ENCODE data around the gene TMEM203.
A peak's percentile ranks its signal among the peaks of the same experiment; 100 is the strongest.

TMEM203 gene

DNA sequence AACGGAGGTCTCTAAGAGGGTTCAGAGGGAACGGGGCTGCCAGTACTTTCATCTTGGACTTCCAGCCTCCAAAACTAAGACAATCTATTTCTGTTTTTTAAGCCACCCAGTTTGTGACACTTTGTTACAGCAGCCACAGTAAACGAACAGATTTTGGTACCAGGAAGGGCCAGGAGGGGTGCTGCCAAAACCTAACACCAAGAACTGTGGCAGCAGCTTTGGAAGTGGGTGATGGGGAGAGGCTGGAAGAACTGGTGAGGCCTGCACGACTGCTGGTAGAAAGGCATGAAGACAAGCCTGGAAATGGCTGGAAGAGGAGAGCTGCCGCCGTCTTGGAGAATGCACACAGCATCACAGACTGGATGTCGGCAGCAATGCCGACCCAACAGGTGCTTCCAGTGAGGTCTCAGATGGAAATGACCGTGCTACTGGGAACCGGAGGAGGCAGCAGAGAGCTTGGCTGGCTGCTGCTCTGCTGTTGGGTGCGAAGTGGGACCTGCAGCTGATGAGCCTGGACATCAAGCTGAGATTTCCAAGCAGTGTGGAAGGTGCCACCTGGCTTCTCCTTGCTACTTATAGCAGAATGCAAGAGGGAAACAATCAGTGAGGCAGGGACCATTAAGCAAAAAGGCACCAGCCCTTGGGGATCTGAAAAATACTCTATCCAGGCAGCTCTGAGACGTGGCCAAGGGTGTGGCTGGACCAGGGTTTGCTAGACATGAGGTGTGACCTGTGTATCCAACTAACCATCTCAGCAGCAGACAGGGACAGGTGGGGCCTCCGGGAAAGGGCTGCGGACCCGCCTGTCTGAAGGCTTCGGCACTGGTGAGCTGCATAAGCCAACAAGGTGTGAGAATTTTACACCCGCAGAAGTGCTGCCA is 28.9 kb downstream of the TMEM203 start:
- peak; percentile 49 for DNase-seq

DNA sequence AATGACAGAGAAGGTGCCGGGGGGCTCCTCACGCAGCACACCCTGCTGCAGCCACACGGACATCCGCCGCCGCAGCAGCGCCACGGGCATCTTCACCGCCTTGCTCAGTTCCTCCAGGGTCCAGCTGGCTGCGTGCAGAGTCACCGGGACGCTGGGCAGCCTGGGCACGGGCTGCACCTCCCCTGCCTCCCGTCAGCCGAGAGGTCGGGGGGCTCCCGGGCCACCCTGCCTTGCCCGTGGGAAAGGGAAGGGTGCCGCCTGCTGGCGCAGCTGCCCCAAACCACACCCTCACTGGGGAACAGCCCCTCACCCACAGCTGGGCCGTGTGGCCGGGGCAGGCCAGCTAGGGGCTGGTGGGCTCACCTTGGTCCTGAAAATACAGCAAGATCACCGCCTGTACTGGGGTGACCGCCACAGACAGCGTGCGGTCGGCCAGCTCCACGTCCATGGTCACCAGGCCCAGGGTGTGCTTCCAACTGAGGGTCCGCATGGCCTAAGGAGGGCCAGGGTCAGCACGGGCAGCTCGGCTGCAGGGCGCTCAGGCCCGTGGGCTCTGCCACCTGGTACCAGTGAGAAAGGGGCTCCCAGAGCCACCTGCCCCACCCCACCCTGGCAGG is 30.0 kb downstream of the TMEM203 start:
- DNase-seq, result no peak

DNA sequence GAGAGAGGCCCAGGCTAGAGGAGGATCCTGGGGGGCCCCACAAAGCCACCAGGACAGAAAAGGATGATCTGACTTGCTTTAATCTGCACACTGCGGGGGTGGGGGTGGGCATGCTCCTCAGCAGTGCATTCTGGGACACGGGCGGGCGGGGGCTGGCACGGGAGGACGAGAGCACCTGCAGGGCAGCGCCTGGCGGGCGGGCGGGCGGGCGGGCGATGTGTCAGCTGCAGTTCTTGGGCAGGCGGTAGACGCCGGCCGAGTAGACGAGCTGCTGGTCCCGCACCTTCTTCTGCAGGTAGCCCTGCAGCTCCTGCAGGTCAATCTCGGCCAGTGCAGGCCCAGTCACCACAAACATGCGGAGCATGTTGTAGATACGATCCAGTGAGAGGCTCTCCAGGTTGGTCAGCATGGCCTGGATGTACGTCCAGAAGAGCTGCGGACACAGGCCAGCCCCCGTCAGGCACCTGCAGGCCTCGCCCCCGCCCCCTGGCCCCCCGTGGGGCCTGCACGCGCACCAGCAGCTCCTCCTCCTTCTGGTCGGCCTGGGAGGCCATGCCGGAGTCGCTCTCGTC is 30.6 kb downstream of the TMEM203 start:
- no peak for DNase-seq

DNA sequence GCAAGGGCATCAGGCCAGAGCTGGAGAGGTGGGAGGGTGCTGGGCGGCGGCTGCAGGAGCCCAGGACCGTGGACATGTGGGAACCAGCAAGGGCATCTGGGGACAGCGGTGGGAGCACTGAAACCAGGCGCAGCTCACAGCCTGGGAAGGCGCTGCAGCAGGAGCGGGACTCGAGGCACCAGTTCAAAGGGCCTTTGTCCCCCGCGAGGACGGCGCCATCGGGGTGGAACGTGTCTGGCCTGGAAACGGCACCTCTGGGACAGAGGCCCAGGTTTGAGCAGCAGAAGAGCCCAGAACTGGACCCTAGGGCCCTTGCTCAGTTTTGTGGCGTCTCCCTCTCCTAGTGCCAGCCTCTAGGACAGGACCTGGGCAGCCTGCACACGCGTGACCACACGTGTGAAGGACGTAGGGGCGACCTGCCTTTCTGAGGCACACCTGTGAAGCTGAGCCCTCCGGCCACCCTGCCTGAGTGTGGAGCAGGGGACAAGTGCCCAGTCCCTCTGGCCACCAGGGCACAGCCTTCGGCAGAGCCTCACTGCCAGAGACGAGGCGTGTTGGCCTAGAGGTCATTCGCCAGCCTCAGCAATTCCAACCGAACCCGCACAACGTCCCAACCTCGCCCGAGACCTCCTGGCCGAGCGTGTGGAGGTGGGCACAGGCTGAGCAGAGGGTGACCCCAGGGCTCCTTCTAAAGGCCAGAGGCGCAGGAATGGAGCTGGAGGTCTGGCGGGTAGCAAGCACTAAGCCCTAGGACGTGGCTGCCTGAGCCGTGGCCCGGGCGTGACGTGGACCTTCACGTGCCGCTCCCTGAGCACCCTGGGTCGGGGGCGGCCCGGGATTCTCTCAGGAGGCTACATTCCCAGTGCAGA is 31.4 kb downstream of the TMEM203 start:
- DNase-seq, result no peak

DNA sequence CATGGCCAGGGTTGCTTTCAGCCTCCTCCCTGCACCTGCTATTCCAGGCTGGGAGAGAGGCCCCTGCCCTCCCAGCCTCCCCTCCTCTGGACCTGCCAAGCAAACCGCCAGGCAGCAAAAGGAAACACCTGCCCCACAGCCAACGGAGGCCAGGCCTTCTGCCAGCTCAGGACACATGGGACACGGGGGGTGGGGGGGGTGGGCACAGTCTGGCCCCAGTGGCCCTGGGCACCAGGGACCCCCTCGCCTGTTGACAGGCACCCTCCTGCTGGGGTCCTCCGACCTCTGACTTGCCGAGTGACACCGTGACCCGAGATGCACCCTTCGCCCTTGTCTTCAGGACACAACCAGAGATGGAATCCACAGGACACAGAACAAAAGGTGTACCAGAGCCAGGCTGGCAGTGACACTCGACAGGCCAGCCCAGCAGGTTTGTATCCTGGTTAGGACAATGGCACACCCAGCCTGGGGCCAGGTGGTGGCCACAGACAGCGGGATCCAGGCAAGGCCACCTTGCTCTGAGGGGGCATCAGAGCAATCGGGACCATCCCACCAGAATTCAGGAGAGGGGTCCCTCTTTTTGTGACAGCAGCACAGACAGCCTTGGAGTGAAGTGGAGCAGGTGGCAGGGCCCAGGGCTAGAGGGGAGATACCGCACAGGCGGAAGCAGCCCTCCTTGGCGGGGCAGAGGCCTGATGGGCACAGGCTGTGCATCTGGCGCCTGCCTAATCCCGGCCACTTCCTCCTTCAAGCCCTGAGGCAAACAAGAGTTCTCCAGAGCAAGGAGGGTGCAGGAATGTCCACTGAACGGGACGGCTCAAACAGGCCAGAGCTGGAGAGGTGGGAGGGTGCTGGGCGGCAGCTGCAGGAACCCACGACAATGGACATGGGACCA is 32.3 kb downstream of the TMEM203 start:
- DNase-seq, result no peak

DNA sequence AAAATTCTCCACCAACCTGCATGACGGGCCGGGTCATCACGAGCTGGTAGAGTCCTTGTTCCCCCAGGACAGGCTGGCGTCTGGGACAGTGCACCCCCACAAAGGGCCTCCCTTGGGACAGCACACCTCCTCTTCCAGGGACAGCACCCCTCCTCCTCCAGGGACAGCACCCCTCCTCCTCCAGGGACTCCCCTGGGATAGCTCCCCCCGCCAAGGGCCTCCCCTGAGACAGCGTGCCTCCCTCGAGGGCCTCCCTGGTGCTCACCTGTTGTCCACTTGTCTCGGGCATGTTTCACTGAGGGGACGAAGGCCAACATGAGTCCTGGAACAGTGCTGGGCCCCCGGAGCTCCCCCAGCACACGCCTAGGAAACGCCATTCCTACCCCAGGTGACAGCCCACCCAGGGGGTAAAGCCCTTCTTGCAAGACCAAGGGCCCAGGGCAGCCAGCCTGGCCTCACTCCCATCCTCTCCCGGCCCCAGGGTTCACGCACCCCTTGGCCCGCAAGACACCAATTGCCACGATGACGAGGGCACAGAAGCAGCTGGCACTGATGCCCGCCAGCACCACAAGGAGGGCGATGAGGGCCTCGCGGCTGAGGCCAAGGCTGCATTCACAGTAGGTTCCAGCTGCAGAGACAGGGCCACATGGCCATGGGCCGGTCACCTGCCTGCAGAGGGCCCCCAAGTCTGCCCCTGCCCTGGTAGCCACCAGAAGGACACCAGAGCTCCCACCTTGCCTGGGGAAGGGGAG is 34.1 kb downstream of the TMEM203 start:
- DNase-seq, result no peak

DNA sequence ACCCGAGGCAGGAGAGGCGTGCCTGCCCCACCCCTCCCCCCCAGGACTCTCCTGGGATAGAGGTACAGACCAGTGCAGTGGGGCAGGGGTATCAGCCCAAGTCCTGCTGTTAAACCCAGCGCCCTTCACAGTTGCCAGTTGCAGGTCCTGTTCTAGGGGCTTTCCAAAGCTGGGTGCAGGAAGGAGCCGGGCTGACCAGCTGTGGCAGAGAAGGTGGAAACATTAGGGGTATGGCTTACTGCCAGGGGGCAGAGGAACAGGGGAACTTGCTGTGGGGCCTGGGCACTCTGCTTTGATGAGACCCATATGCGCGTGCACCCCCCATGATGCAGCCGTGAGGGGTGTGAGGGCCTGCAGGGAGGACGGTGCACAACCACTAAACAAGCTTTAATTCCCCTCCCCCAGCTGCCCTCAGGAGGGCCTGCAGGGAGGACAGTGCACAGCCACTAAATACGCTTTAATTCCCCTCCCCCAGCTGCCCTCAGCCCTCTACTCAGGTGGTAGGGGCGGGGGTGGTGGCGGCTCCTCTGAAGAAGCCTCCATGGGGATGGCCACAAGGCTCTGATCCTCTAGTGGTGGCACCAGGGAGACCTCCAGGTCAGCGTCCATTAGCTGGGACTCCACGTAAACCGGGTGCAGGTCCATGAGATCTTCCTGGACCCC is 34.8 kb downstream of the TMEM203 start:
- no peak for DNase-seq

DNA sequence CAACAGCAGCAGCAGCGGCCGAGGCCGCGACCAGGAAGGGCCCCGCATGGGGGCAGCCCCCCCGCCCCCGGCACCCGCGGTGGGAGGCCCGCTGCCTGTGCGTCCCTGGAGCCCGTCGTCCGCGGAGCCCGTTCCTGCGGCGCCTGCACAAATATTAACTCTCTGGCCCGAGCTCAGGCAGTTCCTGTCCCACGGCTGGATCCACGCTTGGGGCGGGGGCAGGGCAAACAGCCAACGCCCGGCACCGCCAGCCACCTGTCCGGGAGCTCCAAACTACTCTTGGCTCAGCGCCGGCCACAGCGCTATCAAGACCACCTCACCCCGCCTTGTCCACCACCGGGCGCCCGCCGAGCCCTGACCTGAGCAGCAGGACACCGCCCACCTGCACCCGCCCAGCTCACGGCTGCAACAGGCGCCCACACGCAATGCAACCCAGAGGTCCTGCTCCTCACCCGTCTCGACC is 35.5 kb downstream of the TMEM203 start, which contains the start of gene LRRC26:
Gene LRRC26, minus strand, starts transcription at position 156 of the 463 bp plus-strand sequence. Its CDS starts 108 bp downstream, at position 48.
- DNase-seq, result no peak

DNA sequence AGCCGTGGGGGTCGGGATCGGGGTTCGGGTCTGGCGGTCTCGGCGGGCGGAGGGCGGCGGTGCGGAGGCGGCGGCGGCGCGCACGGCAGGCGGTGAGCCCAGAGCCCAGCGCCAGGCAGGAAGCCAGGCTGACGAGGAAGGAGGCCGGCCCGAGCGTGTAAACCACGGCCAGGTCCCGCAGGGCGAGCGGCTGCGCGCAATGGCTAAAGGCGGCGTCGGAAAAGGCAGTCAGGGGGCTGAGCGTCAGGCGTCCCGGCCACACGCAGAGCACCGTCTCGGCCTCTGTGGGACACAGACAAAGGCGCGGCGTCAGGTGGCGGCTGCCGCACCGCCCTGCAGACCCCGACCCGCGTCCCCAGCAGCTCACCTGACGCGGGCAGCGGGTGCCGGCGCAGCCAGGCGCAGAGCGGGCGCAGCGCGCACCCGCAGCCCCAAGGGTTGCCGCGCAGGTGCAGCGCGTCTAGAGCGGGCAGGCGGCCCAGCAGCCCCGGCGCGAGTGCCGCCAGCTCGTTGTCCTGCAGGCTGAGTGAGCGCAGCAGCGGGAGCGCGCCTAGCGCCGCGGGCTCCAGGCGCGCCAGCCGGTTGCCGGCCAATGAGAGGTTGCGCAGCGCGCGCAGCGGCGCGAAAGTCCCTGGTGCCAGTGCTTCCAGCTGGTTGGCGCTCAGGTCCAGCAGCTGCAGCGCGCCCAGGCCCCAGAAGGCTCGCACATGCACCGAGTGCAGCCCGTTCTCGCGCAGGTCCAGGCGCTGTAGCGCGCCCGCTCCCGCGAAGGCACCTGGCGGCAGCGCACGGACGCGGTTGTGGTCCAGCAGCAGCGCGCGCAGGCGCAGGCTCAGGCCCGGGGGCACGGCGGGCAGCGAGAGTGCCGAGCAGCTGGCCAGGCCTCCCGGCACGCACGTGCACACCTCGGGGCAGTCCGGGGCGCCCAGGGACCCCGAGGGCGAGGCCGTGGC is 36.3 kb downstream of the TMEM203 start:
- peak; percentile 54 for DNase-seq

DNA sequence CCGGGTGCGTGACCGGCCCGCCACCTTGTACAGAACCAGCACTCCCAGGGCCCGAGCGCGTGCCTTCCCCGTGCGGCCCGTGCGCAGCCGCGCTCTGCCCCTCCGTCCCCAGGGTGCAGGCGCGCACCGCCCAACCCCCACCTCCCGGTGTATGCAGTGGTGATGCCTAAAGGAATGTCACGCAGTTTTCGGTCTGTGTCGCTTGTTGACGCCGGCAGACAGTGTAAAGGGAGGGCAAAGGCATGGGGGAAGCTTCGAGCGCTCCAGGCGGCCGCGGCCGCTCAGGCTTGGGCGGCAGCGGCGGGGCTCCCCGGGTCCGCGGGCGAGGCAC is 36.9 kb downstream of the TMEM203 start:
- no peak for DNase-seq

DNA sequence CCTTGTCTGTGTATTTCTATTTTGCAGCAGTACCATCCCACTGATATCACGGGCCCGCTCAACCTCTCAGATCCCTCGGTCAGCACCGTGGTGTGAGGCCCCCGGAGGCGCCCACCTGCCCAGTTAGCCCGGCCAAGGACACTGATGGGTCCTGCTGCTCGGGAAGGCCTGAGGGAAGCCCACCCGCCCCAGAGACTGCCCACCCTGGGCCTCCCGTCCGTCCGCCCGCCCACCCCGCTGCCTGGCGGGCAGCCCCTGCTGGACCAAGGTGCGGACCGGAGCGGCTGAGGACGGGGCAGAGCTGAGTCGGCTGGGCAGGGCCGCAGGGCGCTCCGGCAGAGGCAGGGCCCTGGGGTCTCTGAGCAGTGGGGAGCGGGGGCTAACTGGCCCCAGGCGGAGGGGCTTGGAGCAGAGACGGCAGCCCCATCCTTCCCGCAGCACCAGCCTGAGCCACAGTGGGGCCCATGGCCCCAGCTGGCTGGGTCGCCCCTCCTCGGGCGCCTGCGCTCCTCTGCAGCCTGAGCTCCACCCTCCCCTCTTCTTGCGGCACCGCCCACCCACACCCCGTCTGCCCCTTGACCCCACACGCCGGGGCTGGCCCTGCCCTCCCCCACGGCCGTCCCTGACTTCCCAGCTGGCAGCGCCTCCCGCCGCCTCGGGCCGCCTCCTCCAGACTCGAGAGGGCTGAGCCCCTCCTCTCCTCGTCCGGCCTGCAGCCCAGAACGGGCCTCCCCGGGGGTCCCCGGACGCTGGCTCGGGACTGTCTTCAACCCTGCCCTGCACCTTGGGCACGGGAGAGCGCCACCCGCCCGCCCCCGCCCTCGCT is 37.5 kb downstream of the TMEM203 start:
- no peak for DNase-seq

DNA sequence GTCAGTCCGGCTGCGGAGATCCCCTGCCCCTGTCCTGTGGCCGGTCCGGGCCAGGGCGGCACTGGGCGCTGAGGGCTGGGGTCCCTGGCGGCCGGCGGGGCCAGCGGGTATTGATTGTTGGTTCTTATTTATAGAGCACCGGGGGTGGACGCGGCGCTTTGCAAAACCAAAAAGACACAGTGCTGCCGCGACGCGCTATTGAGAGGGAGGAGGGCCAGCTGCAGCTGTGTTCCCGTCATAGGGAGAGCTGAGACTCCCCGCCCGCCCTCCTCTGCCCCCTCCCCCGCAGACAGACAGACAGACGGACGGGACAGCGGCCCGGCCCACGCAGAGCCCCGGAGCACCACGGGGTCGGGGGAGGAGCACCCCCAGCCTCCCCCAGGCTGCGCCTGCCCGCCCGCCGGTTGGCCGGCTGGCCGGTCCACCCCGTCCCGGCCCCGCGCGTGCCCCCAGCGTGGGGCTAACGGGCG is 38.1 kb downstream of the TMEM203 start:
- no peak for DNase-seq

DNA sequence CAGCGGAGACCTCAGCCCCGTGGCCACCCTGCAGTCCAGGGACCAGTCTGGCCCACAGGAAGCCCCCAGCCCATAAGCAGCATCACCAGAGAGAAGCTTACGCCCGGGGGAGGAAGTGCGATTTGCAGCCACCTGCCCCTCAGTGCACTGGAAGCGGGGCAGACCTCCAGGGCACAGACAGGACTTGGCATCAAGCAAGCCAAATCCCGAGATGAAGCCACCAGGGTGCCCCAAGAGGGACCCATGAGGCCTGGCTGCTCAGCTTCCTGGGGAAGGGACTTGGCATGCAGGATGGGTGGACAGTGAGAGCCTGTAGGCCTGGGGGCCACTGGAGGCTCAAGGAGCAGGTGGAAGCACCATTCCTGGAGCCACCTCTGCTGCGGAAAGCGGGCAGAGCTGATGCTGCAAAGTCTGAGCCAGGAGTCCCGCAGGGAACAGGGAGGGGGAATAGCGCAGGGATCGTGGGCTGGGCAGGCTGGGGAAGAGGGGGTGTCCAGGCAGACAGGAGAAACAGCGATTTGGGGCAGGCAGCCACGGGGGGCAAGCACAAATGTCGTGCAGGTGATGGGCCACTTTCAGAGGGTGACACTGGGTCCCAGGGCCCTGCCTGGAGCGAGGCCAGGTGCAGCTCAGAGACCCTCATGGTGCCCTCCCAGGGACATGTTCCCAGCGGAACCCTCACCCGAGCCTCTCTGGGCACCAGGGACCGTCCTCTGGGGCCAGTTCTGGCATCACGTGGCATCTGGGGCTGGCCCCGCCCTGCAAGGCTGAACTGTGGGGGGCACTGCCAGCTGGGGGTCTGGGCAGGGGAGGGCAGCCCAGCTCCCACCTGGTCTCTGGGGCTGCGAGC is 38.8 kb downstream of the TMEM203 start:
- no peak for DNase-seq

DNA sequence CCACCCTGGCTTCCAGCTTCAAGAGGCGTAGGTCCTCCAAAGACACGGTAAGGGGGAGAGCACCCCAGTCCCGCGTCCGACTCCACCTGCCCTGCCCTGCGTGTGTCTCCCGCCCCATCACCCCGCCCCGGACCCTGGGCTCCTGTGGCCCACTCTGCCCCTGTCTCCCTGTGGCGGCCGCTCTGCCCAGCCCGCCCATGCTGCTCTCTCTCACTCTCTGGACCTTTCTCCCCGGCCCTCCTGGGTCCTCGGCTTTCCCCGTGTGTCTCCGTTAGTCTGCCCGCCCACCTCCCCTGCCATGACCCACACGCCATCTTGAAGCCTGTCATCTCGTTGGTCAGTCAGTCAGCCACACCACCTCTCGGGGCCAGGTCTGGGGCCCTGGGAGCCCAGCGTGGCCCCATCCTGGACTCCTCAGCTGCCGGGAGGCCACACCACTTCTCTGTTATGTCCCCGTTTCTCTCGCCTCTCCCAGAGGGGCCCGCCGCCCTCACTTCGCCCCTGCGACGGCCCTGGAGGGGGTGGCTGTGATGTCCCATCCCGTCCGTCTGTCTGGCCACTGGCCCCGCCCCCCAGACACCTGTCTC is 40.1 kb downstream of the TMEM203 start:
- no peak for DNase-seq

DNA sequence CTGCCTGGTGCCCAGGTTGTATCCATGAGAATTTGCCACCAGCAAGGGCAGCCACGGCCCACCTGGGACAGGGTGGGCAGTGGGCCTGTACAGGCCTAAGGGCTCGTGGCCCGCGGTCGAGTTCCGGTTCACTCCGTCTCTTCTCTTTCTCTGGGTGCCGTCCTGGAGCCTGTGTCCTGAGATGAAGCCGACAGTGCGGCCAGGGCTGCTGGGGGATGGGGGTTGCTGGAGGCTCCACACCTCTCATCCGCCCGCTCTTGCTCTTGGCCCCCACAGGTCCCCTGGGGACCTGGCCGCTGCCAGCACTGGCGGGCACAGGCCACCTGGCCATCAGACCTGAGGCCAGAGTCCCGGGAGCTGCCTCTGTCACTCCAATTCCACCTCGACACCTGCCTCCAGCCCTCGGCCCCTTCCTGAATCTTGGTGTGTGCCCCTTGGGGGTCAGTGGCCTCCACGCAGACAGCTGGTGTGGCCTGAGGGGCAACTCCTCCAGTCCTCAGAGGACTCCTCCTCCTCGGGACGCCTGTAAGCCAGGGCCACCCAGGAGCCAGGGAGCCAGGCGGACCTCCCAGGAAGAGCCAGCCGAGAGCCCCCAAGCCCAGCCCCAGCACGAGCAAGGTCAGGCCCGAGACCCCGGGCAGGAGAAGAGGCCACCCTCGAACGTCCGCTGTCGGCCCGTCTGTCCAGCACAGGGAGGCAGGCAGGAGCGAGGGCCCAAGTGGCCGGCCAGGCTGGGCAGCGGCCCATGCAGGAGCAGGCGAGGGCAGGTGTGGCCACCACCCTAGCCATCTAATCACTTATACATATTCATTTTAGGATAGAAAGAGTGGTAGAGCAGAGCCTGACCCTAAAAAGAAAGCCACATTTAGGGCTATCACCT is 40.8 kb downstream of the TMEM203 start:
- no peak for DNase-seq

DNA sequence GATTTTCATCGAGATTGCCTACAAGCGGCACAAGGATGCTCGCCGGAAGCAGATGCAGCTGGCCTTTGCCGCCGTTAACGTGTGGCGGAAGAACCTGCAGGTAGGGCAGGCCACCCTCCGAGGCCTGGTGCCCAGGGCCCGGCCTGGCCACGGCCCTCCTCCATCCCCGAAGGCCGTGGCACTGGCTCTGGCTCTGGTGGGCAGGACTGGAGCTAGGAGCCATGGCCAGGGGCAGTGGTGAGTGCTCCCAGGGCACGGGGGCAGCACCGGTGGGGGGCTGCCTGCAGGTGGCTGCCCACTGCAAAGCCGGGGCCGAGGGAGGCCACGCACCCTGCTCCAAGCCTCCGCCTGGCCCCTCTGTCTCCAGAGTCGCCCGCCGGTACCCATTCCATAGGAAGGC is 41.6 kb downstream of the TMEM203 start:
- DNase-seq, result no peak

Measured in activated CD4-positive, alpha-beta T cell treated with anti-CD3 and anti-CD28 coated beads, Interleukin-10, Interleukin-2, amounts not matched to agents 100 ng/mL and 50 ng/mL, durations not matched to agents 16 hours and 8 hours (primary cell).